ENCODE data around the gene ZRANB1.

The ZRANB1 gene

DNA sequence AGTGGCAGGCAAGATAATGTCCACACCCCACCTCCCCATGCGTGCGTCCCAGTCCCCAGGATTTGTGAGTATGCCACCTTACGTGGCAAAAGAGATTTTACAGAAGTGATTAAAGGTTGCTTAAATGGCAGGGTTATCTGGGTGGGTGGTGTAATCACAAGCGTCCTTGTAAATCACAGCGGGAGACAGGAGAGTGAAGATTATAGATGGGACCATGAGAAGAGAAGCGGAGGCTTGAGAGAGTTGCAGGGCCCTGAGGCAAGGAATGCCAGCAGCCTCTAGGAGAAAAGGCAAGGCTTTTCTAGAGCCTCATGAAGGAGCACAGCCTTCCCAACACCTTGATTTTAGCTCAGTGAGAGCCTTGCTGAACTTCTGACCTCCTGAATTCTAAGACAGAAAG, 10.2 kb downstream of the ZRANB1 start:
- no peak overlapping the region for H3K4me3 ChIP-seq (ENCODE audit: low read depth, low read length)
- TF ChIP-seq, protein P1, sequence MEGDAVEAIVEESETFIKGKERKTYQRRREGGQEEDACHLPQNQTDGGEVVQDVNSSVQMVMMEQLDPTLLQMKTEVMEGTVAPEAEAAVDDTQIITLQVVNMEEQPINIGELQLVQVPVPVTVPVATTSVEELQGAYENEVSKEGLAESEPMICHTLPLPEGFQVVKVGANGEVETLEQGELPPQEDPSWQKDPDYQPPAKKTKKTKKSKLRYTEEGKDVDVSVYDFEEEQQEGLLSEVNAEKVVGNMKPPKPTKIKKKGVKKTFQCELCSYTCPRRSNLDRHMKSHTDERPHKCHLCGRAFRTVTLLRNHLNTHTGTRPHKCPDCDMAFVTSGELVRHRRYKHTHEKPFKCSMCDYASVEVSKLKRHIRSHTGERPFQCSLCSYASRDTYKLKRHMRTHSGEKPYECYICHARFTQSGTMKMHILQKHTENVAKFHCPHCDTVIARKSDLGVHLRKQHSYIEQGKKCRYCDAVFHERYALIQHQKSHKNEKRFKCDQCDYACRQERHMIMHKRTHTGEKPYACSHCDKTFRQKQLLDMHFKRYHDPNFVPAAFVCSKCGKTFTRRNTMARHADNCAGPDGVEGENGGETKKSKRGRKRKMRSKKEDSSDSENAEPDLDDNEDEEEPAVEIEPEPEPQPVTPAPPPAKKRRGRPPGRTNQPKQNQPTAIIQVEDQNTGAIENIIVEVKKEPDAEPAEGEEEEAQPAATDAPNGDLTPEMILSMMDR (conservative IDR thresholded peaks at IDR 0.05; ENCODE audit: low read depth, low read length): no peak
- DNase-seq (ENCODE audit: low read depth): no peak

DNA sequence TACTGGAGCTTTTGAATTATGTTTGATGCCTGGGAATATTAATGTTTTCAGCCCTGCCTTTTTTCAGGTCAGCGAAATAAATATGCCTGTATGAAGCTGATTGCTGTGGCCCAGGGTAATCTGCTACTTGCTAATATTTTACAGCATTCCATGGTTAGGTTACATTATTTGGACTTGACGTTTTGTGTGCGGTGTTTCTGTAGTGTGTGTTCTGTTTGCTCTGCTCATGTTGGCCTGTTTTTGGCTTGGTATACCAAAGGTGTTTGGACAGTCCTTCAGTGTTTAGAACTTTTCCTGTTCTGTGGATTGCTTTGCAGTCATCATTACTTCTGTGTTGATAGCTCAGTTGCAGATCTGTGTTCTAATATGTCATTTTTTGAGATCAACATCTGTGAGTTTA, 11.5 kb downstream of the ZRANB1 start:
- no peak overlapping the region for H3K4me3 ChIP-seq (ENCODE audit: low read depth, low read length)
- DNase-seq (ENCODE audit: low read depth): no peak
- TF ChIP-seq, protein P1 (conservative IDR thresholded peaks at IDR 0.05; ENCODE audit: low read depth, low read length): no peak

DNA sequence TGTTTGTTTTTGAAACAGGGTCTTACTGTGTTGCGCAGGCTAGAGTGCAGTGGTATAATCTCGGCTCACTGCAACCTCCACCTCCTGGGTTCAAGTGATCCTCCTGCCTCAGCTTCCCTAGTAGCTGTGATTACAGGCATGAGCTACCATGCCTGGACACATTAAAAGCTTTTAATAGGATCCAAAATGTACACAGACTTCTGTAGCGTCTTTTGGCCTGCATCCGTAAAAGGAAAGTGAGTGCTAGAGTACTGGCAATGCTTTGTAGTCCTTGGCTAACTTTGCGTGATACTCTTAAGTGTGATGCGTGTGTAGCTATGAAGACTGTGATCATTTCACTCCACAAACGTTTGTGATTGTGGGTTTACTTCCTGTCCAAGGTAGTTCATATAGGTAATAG, 13.3 kb downstream of the ZRANB1 start:
- TF ChIP-seq, protein P1 (conservative IDR thresholded peaks at IDR 0.05; ENCODE audit: low read depth, low read length): no peak

DNA sequence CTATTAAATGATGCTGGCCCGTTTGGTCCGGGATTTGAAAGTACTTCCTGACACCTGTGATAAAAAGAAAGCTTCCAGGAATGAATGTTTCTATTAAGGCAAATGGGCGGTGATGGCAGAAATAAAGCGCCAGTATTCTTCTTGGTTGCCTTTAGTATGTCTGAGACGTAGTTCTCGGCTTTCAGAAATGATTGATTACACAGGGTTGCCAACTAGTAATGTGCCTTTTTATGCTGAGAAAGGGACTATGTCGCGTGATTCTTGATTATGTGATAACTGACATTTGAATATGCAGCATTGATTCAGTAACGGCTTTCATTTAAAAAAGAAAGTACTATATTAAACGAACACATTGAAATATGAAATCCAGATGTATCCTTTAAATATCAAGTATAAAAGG, 13.9 kb downstream of the ZRANB1 start:
- no peak overlapping the region for H3K4me3 ChIP-seq (ENCODE audit: low read depth, low read length)
- DNase-seq (ENCODE audit: low read depth): no peak
- TF ChIP-seq, protein P1 (conservative IDR thresholded peaks at IDR 0.05; ENCODE audit: low read depth, low read length): no peak

More for the DNA sequence above, 13.3 kb downstream of the ZRANB1 start:
- no peak overlapping the region for H3K4me3 ChIP-seq (ENCODE audit: low read depth, low read length)
- no peak for DNase-seq (ENCODE audit: low read depth)

DNA sequence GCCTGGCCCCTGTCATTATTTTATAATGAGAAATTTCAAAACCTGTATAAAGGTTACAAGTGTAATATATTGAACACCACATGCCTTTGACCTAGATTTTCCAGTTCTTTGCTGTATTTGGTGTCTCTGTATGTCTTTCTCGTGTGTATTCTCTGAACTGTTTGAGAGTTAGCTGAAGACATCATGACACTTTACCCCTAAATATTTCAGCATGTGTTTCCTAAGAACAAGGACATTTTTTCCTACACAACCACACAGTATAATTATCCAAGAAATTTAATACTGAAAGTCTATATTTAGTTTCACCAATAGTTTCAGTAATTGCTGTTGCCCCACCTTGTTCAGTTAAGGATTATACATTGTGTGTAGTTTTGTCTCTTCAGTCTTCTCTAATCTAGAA, 14.8 kb downstream of the ZRANB1 start:
- H3K4me3 ChIP-seq (ENCODE audit: low read depth, low read length): no peak overlapping the region
- DNase-seq (ENCODE audit: low read depth): no peak
- TF ChIP-seq, protein P1 (conservative IDR thresholded peaks at IDR 0.05; ENCODE audit: low read depth, low read length): no peak

DNA sequence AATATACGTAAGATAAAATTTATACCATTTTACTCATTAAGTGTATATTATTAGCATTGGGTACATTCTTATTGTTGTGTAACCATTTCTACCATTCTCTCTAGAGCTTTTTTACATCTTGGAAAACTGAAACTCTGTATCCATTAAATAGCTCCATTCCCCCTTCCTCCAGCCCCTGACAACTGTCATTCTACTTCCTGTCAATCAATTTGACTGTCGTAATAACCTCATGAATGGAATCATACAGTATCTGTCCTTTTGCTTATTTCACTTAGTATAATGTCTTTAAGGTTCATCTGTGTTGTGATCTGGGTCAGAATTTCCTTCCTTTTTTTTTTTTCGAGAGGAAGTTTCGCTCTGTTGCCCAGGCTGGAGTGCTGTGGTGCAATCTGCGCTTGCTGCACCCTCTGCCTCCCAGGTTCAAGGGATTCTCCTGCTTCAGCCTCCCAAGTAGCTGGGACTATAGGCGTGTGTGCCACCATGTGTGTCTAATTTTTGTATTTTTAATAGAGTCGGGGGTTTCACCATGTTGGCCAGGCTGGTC, 15.6 kb downstream of the ZRANB1 start:
- no peak for DNase-seq (ENCODE audit: low read depth)
- H3K4me3 ChIP-seq (ENCODE audit: low read depth, low read length): no peak overlapping the region
- TF ChIP-seq, protein P1 (conservative IDR thresholded peaks at IDR 0.05; ENCODE audit: low read depth, low read length): no peak

GRCh38 chr10:124959564-124959963, 17.6 kb downstream of the ZRANB1 start:
- DNase-seq (ENCODE audit: low read depth): no peak
- H3K4me3 ChIP-seq (ENCODE audit: low read depth, low read length): no peak overlapping the region
- TF ChIP-seq, protein P1 (conservative IDR thresholded peaks at IDR 0.05; ENCODE audit: low read depth, low read length): no peak
